MM.1S (cell line): ENCODE results near the gene CD81.

Experiments
- DNase-seq: peaks from one replicate; pipeline ENCODE4 v3.0.0-alpha.2; 2015
- H2AFZ ChIP-seq: fragments of 300-600 bp; sonication (generic); 2 replicates; pipeline ENCODE4 v1.6.0; 2016; ENCODE audit warnings: antibody characterized with exemption, low read length
- H3F3A ChIP-seq: fragments of 300-600 bp; sonication (generic); 2 replicates; pipeline ENCODE4 v1.6.1; 2016; ENCODE audit warnings: mild to moderate bottlenecking, antibody characterized with exemption, low read length, moderate library complexity, mixed read lengths; ENCODE audit not compliant: insufficient read depth
- H3K27ac ChIP-seq: fragments of 300-600 bp; sonication (generic); 2 replicates; pipeline ENCODE4 v1.5.1; 2016; ENCODE audit warnings: mild to moderate bottlenecking, low read length
- H3K27me3 ChIP-seq: fragments of 300-600 bp; sonication (generic); replicated peaks from 2 replicates; pipeline ENCODE4 v1.6.0; 2016; ENCODE audit warnings: low read length; ENCODE audit not compliant: insufficient read depth
- H3K36me3 ChIP-seq: fragments of 300-600 bp; sonication (generic); replicated peaks from 2 replicates; pipeline ENCODE4 v1.6.1; 2016; ENCODE audit warnings: mild to moderate bottlenecking, low read length, mixed read lengths; ENCODE audit not compliant: insufficient read depth
- H3K4me1 ChIP-seq: fragments of 300-600 bp; sonication (generic); 2 replicates; pipeline ENCODE4 v1.6.1; 2016; ENCODE audit warnings: low read length, mixed read lengths
- H3K4me2 ChIP-seq: fragments of 300-600 bp; sonication (generic); 2 replicates; pipeline ENCODE4 v1.6.0; 2016; ENCODE audit warnings: low read depth, low read length
- H3K4me3 ChIP-seq: fragments of 300-600 bp; sonication (generic); 2 replicates; pipeline ENCODE4 v1.5.1; 2016; ENCODE audit warnings: low read length, mixed read lengths
- H3K79me2 ChIP-seq: fragments of 300-600 bp; sonication (generic); 2 replicates; pipeline ENCODE4 v1.6.1; 2016; ENCODE audit warnings: mixed run types, low read length, mixed read lengths
- H3K9ac ChIP-seq: fragments of 300-600 bp; sonication (generic); 2 replicates; pipeline ENCODE4 v1.6.1; 2016; ENCODE audit warnings: low read length, mixed read lengths
- H3K9me2 ChIP-seq: fragments of 300-600 bp; sonication (generic); replicated peaks from 2 replicates; pipeline ENCODE4 v1.6.1; 2016; ENCODE audit warnings: mild to moderate bottlenecking, low read length, mixed read lengths; ENCODE audit not compliant: insufficient read depth
- H3K9me3 ChIP-seq: fragments of 300-600 bp; sonication (generic); replicated peaks from 2 replicates; pipeline ENCODE4 v1.6.1; 2016; ENCODE audit warnings: mild to moderate bottlenecking, low read length, mixed read lengths; ENCODE audit not compliant: insufficient read depth
- H4K20me1 ChIP-seq: fragments of 300-600 bp; sonication (generic); 2 replicates; pipeline ENCODE4 v1.6.1; 2016; ENCODE audit warnings: mild to moderate bottlenecking, low read length, moderate library complexity, mixed read lengths; ENCODE audit not compliant: insufficient read depth
- EZH2 ChIP-seq: fragments of 300-600 bp; sonication (generic); optimal IDR thresholded peaks from 2 replicates; pipeline ENCODE3; 2017; ENCODE audit warnings: low read depth, mild to moderate bottlenecking, antibody characterized with exemption, low read length, mixed read lengths
- EZH2phosphoT487 ChIP-seq: fragments of 300-600 bp; sonication (generic); IDR thresholded peaks from 2 replicates; pipeline ENCODE4 v1.6.1; 2018; ENCODE audit warnings: antibody characterized with exemption, low read length
- TF ChIP-seq, protein P1 (sequence below): fragments of 300-600 bp; sonication (generic); IDR thresholded peaks from 2 replicates; pipeline ENCODE4 v1.5.1; 2016; ENCODE audit warnings: antibody characterized with exemption, low read length, mixed read lengths

The CD81 gene

DNA sequence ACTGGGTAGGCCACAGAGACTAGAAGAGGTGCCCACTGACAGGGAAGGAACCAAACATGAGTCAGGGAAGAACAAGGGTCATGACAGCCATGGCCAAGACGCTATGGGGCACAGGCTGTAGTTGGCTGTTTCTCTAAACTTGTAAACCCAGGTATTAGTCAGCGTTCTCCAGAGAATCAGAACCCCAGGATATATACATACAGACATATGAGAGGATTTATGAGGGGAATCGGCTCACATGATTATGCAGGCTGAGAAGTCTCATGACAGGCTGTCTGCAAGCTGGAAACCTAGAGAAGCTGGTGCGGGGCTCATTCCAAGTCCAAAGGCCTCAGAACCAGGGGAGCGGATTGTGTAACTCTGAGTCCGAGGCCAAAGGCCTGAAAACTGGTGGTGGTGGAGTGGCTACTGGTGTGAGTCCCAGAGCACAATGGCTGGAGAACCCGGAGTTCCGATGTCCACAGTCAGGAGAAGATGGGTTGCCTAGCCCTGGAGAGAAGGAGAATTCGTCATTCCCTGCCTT is 29.7 kb upstream of the CD81 start:
- Histone ChIP-seq H3K27ac (no peak overlapping the region), H3K4me1 (no peaks in the 10 kb centered on the region), H3K4me2 (no peak overlapping the region), H3K4me3 (no peak overlapping the region), H3K9me2 (no peaks in the 10 kb centered on the region), H3K9ac (no peak overlapping the region), H3K36me3 (no peaks in the 10 kb centered on the region), H3K27me3 (peaks cover 85% of the 10 kb centered on the region), H4K20me1 (no peaks in the 10 kb centered on the region), H3K9me3 (no peaks in the 10 kb centered on the region), H3K79me2 (no peaks in the 10 kb centered on the region), H3F3A (no peaks in the 10 kb centered on the region), H2AFZ (no peak overlapping the region)
- no peak for DNase-seq
- TF ChIP-seq EZH2, result no peak
- TF ChIP-seq, protein P1, sequence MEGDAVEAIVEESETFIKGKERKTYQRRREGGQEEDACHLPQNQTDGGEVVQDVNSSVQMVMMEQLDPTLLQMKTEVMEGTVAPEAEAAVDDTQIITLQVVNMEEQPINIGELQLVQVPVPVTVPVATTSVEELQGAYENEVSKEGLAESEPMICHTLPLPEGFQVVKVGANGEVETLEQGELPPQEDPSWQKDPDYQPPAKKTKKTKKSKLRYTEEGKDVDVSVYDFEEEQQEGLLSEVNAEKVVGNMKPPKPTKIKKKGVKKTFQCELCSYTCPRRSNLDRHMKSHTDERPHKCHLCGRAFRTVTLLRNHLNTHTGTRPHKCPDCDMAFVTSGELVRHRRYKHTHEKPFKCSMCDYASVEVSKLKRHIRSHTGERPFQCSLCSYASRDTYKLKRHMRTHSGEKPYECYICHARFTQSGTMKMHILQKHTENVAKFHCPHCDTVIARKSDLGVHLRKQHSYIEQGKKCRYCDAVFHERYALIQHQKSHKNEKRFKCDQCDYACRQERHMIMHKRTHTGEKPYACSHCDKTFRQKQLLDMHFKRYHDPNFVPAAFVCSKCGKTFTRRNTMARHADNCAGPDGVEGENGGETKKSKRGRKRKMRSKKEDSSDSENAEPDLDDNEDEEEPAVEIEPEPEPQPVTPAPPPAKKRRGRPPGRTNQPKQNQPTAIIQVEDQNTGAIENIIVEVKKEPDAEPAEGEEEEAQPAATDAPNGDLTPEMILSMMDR, result no peak

DNA sequence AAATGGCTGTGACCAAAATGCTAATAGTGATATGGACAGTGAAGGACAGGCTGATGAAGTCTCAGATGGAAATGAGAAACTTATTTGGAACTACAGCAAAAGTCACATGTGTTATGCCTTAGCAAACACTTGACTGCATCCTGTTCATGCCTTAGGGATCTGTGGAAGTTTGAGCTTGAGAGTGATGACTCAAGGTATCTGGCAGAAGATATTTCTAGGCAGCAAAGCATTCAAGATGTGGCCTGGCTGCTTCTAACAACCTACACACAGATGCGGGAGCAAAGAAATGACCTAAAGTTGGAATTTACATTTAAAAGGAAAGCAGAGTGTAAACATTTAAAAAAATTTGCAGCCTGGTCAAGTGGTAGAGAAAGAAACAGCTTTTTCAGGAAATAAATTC is 28.1 kb upstream of the CD81 start:
- Histone ChIP-seq H3K9ac (no peak overlapping the region), H4K20me1 (no peaks in the 10 kb centered on the region), H3K27me3 (peaks cover 92% of the 10 kb centered on the region), H3K9me3 (no peaks in the 10 kb centered on the region), H3K4me2 (no peak overlapping the region), H3K79me2 (no peaks in the 10 kb centered on the region), H3K4me3 (no peak overlapping the region), H3K4me1 (no peaks in the 10 kb centered on the region), H3F3A (no peaks in the 10 kb centered on the region), H2AFZ (no peak overlapping the region), H3K36me3 (no peaks in the 10 kb centered on the region), H3K9me2 (no peaks in the 10 kb centered on the region), H3K27ac (no peak overlapping the region)
- TF ChIP-seq, protein P1, result no peak
- no peak for TF ChIP-seq EZH2
- TF ChIP-seq EZH2phosphoT487, result no peak
- no peak for DNase-seq

DNA sequence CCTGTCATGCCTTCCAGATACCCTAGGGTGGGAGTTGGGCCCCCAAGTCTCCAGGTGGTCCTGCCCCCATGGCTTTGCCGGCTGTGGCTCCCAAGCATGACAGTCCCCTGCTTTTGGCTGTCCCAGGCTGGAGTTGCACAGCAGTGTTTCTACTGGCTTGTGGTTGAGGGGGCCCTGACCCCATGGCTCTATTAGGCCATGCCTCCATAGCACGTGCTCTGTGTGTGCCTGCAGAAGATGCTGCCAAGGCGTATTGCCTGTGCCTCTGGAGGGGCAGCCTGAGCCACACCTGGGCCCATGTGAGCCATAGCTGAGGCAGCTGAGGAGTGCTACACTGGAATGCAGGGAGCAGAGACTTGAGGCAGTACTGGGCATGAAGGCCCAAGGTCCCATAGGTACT is 25.4 kb upstream of the CD81 start:
- Histone ChIP-seq H3K79me2 (no peaks in the 10 kb centered on the region), H3K27ac (no peak overlapping the region), H3K9me3 (no peaks in the 10 kb centered on the region), H2AFZ (no peak overlapping the region), H3K9me2 (no peaks in the 10 kb centered on the region), H4K20me1 (no peaks in the 10 kb centered on the region), H3K9ac (no peak overlapping the region), H3K27me3 (peaks cover 94% of the 10 kb centered on the region), H3K36me3 (no peaks in the 10 kb centered on the region), H3K4me3 (no peak overlapping the region), H3K4me1 (no peaks in the 10 kb centered on the region), H3K4me2 (no peak overlapping the region), H3F3A (no peaks in the 10 kb centered on the region)
- no peak for DNase-seq
- TF ChIP-seq EZH2 (no peak), EZH2phosphoT487 (no peak)
- TF ChIP-seq, protein P1, result no peak
